HCT116 (cell line): ENCODE data around the gene DNMT3L.

ENCODE experiments used
- CEBPB ChIP-seq: IDR thresholded peaks from 2 replicates; pipeline ENCODE4 v1.6.1; 2012; ENCODE audit warnings: low read depth
- CTCF ChIP-seq, 3 experiments: fragments of 200-600 bp in 1 of 3; sonication (generic) in 1 of 3; IDR thresholded peaks in 2 of 3; conservative IDR thresholded peaks in 1 of 3; 2 replicates each; pipeline ENCODE4 v1.5.1; 2012 to 2017; ENCODE audit warnings: low read depth in 2 of 3, low read length in 2 of 3, antibody characterized with exemption in 1 of 3, borderline replicate concordance in 1 of 3, control low read depth in 1 of 3, mild to moderate bottlenecking in 1 of 3, mixed read lengths in 1 of 3, mixed run types in 1 of 3, moderate library complexity in 1 of 3; ENCODE audit not compliant: insufficient read depth in 1 of 3
- RAD21 ChIP-seq: IDR thresholded peaks from 2 replicates; pipeline ENCODE4 v1.6.1; 2012; ENCODE audit warnings: low read depth, mild to moderate bottlenecking
- TCF7L2 ChIP-seq: IDR thresholded peaks from 2 replicates; pipeline ENCODE4 v1.7.0; 2011; ENCODE audit warnings: borderline replicate concordance, inconsistent platforms; ENCODE audit not compliant: insufficient read depth, insufficient read length; ENCODE audit errors: extremely low read depth

DNA sequence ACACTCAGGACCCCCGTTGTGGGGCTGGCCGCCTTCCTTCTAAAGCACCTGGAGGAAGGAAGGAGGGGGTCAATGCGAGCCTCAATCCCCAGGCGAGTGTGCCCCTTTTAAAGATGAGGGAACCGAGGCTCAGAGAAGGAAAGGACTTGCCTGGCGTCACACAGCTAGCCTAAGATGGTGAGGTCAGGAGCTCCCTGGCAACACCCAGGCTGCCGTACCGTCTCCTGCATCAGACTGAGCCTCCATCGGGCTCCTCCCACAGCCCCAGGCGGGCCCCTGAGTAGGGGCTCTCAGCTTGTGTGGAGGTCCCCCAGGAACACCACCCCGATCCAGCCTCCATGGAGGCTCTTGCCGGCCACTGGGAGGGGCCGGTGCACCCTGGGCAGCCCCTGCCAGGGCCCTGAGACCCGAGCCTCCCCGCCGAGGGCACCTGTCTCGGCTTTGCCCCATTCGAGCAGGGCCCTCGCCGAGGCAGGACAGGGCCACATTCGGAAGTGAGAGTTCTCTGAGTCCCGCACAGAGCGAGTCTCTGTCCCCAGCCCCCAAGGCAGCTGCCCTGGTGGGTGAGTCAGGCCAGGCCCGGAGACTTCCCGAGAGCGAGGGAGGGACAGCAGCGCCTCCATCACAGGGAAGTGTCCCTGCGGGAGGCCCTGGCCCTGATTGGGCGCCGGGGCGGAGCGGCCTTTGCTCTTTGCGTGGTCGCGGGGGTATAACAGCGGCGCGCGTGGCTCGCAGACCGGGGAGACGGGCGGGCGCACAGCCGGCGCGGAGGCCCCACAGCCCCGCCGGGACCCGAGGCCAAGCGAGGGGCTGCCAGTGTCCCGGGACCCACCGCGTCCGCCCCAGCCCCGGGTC lies 23.7 kb upstream of the DNMT3L start, which contains the start of gene AIRE:
- TF ChIP-seq CEBPB (no peak), CTCF (IDR thresholded peaks at IDR 0.05 in 2 of 3, conservative IDR thresholded peaks at IDR 0.05 in 1 of 3; ENCODE audit: borderline replicate concordance in 1 of 3, insufficient read depth in 1 of 3, low read depth in 2 of 3, low read length in 2 of 3) (no peak), TCF7L2 (no peak), RAD21 (no peak)
